ENCODE measurements around the gene ANTXR2.
A peak's percentile ranks its signal among the peaks of the same experiment; 100 is the strongest.

The ANTXR2 gene

DNA sequence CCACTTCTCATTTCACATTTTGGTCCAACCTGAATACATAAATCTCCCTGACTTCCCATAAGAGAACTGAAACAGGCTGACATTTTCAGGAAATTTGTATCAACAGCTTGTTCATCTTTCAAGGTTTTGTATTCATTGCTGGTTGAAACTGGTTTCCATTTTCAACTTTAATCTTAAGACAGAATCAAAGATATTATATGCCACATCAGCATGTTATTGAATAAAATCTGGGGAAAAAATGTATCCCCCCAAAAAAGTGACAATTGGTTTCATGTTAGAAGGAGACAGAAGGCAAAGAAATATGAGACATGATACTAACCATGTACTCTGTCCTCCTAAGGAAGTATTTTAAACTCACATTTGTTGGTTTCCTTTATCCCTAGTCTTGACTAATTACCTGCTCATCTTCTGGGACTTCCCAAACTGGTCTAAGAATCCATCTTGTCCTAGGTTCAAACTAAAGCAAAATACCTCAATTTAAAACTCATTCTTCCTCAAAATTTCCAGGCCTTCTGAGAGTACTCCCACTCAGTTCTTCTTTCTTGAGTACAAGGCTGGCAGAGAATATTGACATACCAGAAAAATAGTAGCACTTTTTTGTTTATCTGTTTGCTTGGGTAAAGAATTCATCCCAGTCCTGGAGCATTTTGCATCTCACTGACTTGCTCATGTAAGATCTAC lies 3.1 kb upstream of the ANTXR2 start:
- TF ChIP-seq, protein P1, sequence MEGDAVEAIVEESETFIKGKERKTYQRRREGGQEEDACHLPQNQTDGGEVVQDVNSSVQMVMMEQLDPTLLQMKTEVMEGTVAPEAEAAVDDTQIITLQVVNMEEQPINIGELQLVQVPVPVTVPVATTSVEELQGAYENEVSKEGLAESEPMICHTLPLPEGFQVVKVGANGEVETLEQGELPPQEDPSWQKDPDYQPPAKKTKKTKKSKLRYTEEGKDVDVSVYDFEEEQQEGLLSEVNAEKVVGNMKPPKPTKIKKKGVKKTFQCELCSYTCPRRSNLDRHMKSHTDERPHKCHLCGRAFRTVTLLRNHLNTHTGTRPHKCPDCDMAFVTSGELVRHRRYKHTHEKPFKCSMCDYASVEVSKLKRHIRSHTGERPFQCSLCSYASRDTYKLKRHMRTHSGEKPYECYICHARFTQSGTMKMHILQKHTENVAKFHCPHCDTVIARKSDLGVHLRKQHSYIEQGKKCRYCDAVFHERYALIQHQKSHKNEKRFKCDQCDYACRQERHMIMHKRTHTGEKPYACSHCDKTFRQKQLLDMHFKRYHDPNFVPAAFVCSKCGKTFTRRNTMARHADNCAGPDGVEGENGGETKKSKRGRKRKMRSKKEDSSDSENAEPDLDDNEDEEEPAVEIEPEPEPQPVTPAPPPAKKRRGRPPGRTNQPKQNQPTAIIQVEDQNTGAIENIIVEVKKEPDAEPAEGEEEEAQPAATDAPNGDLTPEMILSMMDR (IDR thresholded peaks at IDR 0.05), result no peak
- no peak overlapping the region for H3K4me3 Mint-ChIP-seq
- H3K36me3 Mint-ChIP-seq (ENCODE audit: low read depth), result no peaks in the 10 kb centered on the region
- peaks cover 16% of the 10 kb centered on the region for H3K4me1 Mint-ChIP-seq
- peaks cover 6% of the 10 kb centered on the region for H3K27me3 Mint-ChIP-seq (ENCODE audit: low read depth, poor library complexity)
- DNase-seq, result no peak
- no peak overlapping the region for H3K27ac Mint-ChIP-seq
- peaks cover 7% of the 10 kb centered on the region for H3K9me3 Mint-ChIP-seq

DNA sequence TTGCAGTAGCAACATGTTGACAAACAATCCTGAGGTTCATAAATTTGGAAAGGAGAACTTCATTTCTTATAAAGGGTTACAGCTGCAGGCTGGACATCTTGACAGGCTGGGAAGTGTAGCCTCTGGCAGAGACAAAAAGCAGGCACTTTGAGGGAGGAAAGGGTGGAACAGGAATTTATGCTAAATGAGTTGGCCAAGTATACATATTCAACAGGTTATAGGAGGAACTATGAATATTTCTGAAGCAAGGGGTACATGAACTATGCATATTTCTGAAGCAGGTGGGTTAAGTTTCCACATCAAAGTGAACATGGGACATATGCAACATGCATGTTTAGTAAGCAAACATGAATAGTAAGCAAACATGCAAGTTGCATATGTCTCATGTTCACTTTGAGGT lies 1.6 kb upstream of the ANTXR2 start:
- Mint-ChIP-seq H3K4me1 (peaks cover 29% of the 10 kb centered on the region), H3K9me3 (peaks cover 7% of the 10 kb centered on the region), H3K27ac (no peak overlapping the region), H3K4me3 (no peak overlapping the region), H3K27me3 (ENCODE audit: low read depth, poor library complexity) (peaks cover 6% of the 10 kb centered on the region), H3K36me3 (ENCODE audit: low read depth) (peaks cover 7% of the 10 kb centered on the region)
- no peak for DNase-seq
- TF ChIP-seq, protein P1 (IDR thresholded peaks at IDR 0.05), result no peak

DNA sequence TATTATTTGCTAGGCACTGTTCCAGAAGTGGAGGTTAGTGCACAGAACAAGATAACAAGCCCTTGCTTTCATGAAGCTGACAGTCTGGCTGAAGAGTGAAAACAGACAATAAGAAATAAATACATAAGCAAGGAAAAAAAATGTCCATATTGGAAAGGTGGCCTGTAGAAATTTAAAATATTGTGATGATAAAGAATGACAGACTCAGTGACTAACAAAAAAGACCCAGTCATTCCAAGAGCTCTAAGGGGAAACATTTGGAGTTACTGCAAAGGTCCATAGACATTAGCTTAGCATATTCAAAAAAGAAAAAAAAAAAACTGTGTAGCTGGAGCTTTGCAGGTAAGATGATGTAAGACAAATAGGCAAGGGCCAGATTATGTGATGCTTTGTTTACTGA lies 1.0 kb upstream of the ANTXR2 start:
- H3K36me3 Mint-ChIP-seq (ENCODE audit: low read depth), result peaks cover 11% of the 10 kb centered on the region
- TF ChIP-seq, protein P1 (IDR thresholded peaks at IDR 0.05), result no peak
- peak overlapping the region; percentile 11 for H3K4me3 Mint-ChIP-seq
- H3K9me3 Mint-ChIP-seq, result peaks cover 7% of the 10 kb centered on the region
- peaks cover 6% of the 10 kb centered on the region for H3K27me3 Mint-ChIP-seq (ENCODE audit: low read depth, poor library complexity)
- H3K27ac Mint-ChIP-seq, result no peak overlapping the region
- H3K4me1 Mint-ChIP-seq, result peaks cover 29% of the 10 kb centered on the region
- DNase-seq, result no peak

DNA sequence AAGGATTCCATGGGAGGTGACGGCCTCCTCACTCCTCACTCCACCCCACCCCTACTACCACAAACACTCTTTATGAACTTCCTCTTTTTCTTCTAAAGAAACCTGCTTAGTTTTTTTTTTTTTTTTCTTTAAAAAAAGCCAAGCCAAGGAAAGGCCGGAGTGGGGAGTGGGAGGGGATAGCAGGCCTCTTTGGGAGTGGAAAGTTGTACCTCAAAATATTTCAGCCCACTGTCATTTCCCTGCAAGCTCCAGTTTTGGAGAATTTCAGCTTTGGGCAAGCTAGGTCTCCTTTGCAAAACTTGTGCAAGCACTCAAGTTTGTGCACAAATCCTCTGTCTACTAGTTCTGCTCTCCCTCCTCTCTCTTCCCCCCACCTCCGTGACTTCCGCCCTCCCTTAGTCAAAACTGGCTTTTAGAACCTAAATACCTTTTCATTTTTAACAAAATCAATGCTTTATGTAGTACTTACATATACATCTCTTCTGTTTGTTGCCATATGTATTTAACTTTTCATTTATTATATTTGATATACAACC lies 512 bp upstream of the ANTXR2 start:
- Mint-ChIP-seq H3K4me1 (peaks cover 29% of the 10 kb centered on the region), H3K9me3 (peaks cover 7% of the 10 kb centered on the region), H3K4me3 (peak overlapping the region; percentile 98), H3K27me3 (ENCODE audit: low read depth, poor library complexity) (peaks cover 4% of the 10 kb centered on the region), H3K36me3 (ENCODE audit: low read depth) (peaks cover 17% of the 10 kb centered on the region), H3K27ac (peak overlapping the region; percentile 89)
- no peak for DNase-seq
- TF ChIP-seq, protein P1 (IDR thresholded peaks at IDR 0.05), result no peak

DNA sequence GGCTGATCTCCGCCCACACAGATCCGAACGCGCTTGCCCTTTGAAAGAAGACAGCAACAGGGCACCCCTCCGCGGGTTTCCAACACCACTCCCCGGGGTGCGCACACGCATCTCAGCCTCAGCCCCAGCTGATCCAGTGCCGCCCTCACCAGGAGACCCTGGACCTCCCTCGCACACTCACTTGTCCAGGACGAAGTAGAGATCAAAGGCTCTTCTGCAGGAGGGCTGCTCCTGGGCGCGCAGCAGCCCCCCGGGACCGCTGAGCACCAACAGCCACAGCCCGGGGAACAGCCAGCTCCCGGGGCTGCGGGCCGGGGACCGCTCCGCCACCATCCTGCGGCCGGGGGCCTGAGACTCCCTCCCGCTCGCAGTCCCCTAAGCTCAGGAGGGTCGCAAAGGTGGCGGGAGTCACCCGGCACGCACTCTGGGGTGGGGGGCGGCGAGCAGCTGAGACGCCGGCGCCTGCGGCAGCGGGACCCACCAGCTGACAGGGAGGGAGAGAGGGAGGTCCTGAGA lies 743 bp downstream of the ANTXR2 start:
- DNase-seq, result peak; percentile 63
- Mint-ChIP-seq H3K36me3 (ENCODE audit: low read depth) (peaks cover 29% of the 10 kb centered on the region), H3K9me3 (peaks cover 7% of the 10 kb centered on the region), H3K4me1 (peaks cover 29% of the 10 kb centered on the region), H3K27me3 (ENCODE audit: low read depth, poor library complexity) (peaks cover 4% of the 10 kb centered on the region), H3K27ac (peak overlapping the region; percentile 89), H3K4me3 (peak overlapping the region; percentile 98)
- TF ChIP-seq, protein P1 (IDR thresholded peaks at IDR 0.05), result no peak

All from nephron progenitor cell (in vitro differentiated cells).